Activated CD4-positive, alpha-beta memory T cell treated with anti-CD3 and anti-CD28 coated beads for 36 hours (primary cell): ENCODE data around the gene FAM83G. TPM values are rescaled to one million over a fixed set of nuclear protein-coding genes. Genes with fewer than 3 reads are reported as not detected.
A peak's percentile ranks its signal among the peaks of the same experiment; 100 is the strongest.

Source experiments
- CTCF ChIA-PET: fragments of 350-600 bp; sonication (Branson Sonifier 250); formaldehyde crosslinking; loops from one replicate; lab custom pipeline; 2021; ENCODE audit warnings: antibody characterized with exemption, inconsistent platforms; lab: Charles Lee
- POLR2A ChIA-PET: fragments of 350-600 bp; sonication (Branson Sonifier 250); formaldehyde crosslinking; loops from one replicate; lab custom pipeline; 2021; ENCODE audit warnings: antibody characterized with exemption; lab: Charles Lee
- DNase-seq: peaks from one replicate; pipeline ENCODE4 v3.0.0-alpha.2; 2020
- H3K27ac Mint-ChIP-seq: one replicate; pipeline ENCODE4 v1.8.0; 2021; ENCODE audit warnings: mixed read lengths
- H3K27me3 Mint-ChIP-seq: one replicate; pipeline ENCODE4 v1.8.0; 2021; ENCODE audit warnings: mixed read lengths
- H3K36me3 Mint-ChIP-seq: one replicate; pipeline ENCODE4 v1.8.0; 2021; ENCODE audit warnings: mixed read lengths
- H3K4me1 Mint-ChIP-seq: one replicate; pipeline ENCODE4 v1.8.0; 2021; ENCODE audit warnings: low read depth, mixed read lengths
- H3K4me3 Mint-ChIP-seq: one replicate; pipeline ENCODE4 v1.8.0; 2021; ENCODE audit warnings: mild to moderate bottlenecking, mixed read lengths
- H3K9me3 Mint-ChIP-seq: one replicate; pipeline ENCODE4 v1.8.0; 2021; ENCODE audit warnings: mixed read lengths
- intact Hi-C: fragments of 100-400 bp; cut with micrococcal nuclease; formaldehyde crosslinking; loops from one replicate; pipeline ENCODE4 v1.15.1; 2023
- total RNA-seq, 2 experiments: library from RNA; stranded (reverse); gene quantifications; one replicate each; pipeline ENCODE4 v1.2.3, GENCODE V29; 2021

Gene FAM83G
- total RNA-seq, 2 experiments from 2014 or later, result 12.6 to 14.3 TPM

DNA sequence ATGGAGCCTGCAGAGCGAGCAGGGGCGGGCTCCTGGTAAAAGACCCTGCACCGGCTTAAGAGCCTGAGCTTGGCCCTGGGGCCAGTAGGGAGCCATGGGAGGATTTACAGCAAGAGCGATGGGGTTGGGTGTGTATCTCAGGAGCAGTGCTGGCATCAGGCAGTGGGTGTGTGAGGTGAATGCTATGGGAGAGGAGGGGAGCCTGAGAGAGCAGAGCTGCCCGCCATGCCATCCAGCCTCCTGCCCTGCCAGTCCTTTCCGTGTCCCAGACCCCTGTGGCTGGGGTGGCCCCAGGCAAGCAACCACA is 23.3 kb downstream of the FAM83G start:
- Mint-ChIP-seq H3K36me3 (peaks cover 4% of the 10 kb centered on the region), H3K9me3 (no peaks in the 10 kb centered on the region), H3K4me1 (no peaks in the 10 kb centered on the region), H3K27ac (no peak overlapping the region), H3K4me3 (no peak overlapping the region), H3K27me3 (no peaks in the 10 kb centered on the region)
- intact Hi-C loops, result no loop called here
- ChIA-PET CTCF (interaction anchor here (2.0 kb wide), 1 partner anchor 20 kb away, joined by 8 read pairs; no protein-coding TSS in a partner anchor), POLR2A (no interaction called here)
- no peak for DNase-seq

DNA sequence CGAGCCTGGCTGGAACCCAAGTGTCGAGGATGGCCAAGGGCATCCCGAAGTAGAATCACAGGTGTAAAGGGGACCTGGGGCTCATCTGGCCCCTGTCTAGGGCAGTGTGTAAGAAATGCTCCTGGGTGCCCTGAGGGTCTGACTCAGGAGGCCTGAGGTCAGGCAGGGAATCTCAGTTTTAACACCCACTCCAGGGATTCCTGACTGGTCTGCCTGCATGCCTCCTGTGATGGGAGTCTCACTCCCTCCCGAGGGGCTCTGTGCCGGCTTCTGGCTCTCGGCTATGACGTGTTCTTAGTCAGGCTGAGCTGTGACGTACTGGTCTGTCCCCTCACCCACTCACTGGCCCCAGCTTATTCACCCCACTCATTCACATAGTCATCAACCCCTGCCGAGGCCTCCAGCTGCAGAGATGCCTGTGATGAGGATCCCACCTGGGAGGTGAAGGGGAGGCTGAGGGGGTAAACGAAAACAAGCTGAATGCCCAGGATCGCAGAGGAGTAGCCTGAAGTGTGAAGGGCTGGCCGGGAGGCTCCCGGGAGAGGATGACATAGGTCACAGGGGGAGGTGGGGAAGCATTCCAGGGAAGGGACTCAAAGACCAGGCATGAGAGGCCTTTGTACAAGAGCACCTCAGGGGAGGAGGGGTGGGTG is 23.8 kb downstream of the FAM83G start:
- ChIA-PET POLR2A (no interaction called here), CTCF (interaction anchor here (2.0 kb wide), 1 partner anchor 20 kb away, joined by 8 read pairs; no protein-coding TSS in a partner anchor)
- no peak overlapping the region for H3K27ac Mint-ChIP-seq

DNA sequence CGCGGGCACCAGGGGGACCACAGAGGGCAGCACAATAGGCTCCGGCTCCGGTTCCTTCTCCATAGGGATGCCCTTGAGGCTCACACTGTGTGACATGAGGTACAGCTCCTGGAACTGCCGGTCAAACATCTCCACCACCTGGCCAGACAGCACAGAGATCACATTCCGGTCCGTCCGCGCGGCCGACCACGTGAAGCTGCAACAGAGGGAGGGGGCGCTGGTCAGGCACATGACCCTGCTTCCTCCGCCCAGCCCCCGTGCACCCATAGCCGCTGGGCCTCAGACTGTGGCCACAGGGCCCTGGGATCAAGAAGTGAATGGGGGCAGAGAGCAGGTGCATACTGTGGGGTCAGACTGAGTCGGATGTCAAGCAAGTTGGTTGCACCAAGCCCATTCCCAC is 25.9 kb downstream of the FAM83G start:
- intact Hi-C loops, result loop anchor here (10.0 kb wide), 1 partner anchor 54 kb away; no protein-coding TSS in a partner anchor
- Mint-ChIP-seq H3K36me3 (peaks cover 4% of the 10 kb centered on the region), H3K27me3 (no peaks in the 10 kb centered on the region), H3K4me1 (peaks cover 9% of the 10 kb centered on the region), H3K4me3 (no peak overlapping the region), H3K9me3 (no peaks in the 10 kb centered on the region), H3K27ac (no peak overlapping the region)
- CTCF ChIA-PET, result interaction anchor here (2.4 kb wide), 1 partner anchor 18 kb away, joined by 8 read pairs; no protein-coding TSS in a partner anchor
- POLR2A ChIA-PET, result no interaction called here
- no peak for DNase-seq

More for the DNA sequence above, 23.8 kb downstream of the FAM83G start:
- no peaks in the 10 kb centered on the region for H3K27me3 Mint-ChIP-seq
- H3K4me1 Mint-ChIP-seq, result no peaks in the 10 kb centered on the region
- no peak for DNase-seq
- intact Hi-C loops, result no loop called here
- peaks cover 4% of the 10 kb centered on the region for H3K36me3 Mint-ChIP-seq
- H3K4me3 Mint-ChIP-seq, result no peak overlapping the region
- no peaks in the 10 kb centered on the region for H3K9me3 Mint-ChIP-seq

DNA sequence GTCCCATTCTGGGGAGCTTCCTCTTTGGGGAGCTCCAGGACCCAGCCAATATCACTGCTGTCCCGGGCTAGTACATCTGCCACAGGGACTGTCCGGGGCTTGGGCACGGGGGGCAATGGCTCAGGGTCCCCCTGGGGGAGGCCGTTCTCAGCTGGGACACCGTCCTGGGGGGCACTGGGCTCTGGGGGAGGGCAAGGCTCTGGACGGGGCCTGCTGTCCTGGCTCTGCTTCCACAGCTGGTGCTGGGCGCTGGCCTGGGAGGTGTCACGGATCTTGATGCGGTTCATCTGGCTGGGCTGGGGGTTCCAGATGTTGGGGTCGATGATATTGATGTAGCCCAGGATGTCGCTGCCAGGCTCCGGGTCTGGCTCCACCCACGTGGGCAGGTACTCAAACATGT is 26.5 kb downstream of the FAM83G start:
- Mint-ChIP-seq H3K4me1 (peaks cover 9% of the 10 kb centered on the region), H3K27ac (no peak overlapping the region), H3K27me3 (no peaks in the 10 kb centered on the region), H3K9me3 (no peaks in the 10 kb centered on the region), H3K4me3 (no peak overlapping the region), H3K36me3 (peaks cover 7% of the 10 kb centered on the region)
- intact Hi-C loops, result loop anchor here (10.0 kb wide), 1 partner anchor 53 kb away; no protein-coding TSS in a partner anchor
- DNase-seq, result no peak
- ChIA-PET POLR2A (no interaction called here), CTCF (interaction anchor here (2.4 kb wide), 1 partner anchor 17 kb away, joined by 8 read pairs; no protein-coding TSS in a partner anchor)

DNA sequence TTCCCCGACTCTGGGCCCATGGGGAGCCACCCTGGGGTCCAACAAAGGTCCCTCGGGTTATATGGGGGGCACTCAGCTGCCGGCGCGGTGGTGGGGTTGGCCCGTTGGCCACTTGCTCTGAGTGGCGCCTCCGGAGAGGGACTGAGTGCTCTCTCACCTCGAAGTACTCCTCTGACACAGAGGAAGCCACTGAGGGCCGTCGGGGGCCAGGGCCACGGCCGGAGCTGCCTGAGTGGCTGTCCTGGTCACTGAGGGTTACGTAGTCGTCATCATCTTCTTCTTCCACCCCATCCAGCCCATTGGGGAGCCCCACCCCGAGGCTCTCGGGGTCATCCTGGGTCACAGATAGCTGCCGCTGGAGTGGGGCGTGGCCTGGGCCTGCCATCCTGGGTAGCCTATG is 26.9 kb downstream of the FAM83G start:
- Mint-ChIP-seq H3K36me3 (peaks cover 8% of the 10 kb centered on the region), H3K9me3 (no peaks in the 10 kb centered on the region), H3K4me1 (peaks cover 9% of the 10 kb centered on the region), H3K4me3 (no peak overlapping the region), H3K27me3 (no peaks in the 10 kb centered on the region), H3K27ac (no peak overlapping the region)
- ChIA-PET POLR2A (no interaction called here), CTCF (interaction anchor here (2.4 kb wide), 1 partner anchor 17 kb away, joined by 8 read pairs; no protein-coding TSS in a partner anchor)
- intact Hi-C loops, result loop anchor here (10.0 kb wide), 1 partner anchor 53 kb away; no protein-coding TSS in a partner anchor
- DNase-seq, result no peak

DNA sequence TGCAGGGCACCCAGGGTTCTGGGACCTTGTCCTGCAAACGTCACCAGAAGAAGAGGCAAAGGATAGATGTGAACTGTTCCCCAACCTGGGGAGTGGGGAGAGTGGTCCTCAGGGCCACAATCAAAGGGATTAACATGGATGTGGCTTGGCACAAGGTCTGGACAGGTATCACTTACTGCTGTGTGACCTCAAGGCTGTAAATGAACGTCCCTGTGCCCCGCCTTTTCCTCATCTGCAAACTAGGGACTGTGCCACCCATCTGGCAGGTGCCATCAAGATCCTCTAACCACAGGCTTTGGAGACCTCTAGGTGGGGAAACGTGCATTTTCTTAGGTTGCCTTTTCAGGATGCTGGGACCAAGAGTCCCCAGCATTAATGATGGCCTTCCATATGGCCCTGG is 27.5 kb downstream of the FAM83G start:
- no peak overlapping the region for H3K4me3 Mint-ChIP-seq
- intact Hi-C loops, result loop anchor here (10.0 kb wide), 1 partner anchor 52 kb away; no protein-coding TSS in a partner anchor
- no peak for DNase-seq
- no peak overlapping the region for H3K27ac Mint-ChIP-seq
- no peaks in the 10 kb centered on the region for H3K9me3 Mint-ChIP-seq
- ChIA-PET CTCF (interaction anchor here (2.4 kb wide), 1 partner anchor 16 kb away, joined by 8 read pairs; no protein-coding TSS in a partner anchor), POLR2A (no interaction called here)
- no peaks in the 10 kb centered on the region for H3K27me3 Mint-ChIP-seq
- H3K36me3 Mint-ChIP-seq, result peaks cover 8% of the 10 kb centered on the region
- H3K4me1 Mint-ChIP-seq, result peaks cover 9% of the 10 kb centered on the region

DNA sequence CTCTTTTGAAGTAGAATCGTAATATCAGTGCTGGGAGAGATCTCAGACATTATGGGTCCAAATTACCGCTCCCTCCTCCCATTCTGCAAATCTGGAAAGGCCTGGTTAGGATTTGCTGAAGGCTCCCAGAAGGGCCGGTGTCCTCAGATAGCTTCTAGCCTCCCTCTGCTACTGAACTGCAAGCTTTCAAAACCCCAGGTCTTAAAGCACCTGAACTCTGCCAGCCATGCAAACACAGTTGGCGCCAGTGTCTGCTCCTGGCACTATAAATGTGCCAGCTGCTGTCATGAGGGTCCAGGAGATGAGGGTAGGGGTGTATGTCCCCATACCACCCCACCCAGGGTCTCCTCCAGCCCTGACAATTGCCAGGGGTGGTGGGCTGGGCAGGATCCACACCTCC is 28.4 kb downstream of the FAM83G start:
- ChIA-PET POLR2A (no interaction called here), CTCF (interaction anchor here (0.9 to 2.9 kb wide), 2 partner anchors 15 to 21 kb away, joined by 3 to 17 read pairs; no protein-coding TSS in a partner anchor)
- no peaks in the 10 kb centered on the region for H3K9me3 Mint-ChIP-seq
- intact Hi-C loops, result loop anchor here (10.0 kb wide), 1 partner anchor 51 kb away; no protein-coding TSS in a partner anchor
- H3K27me3 Mint-ChIP-seq, result no peaks in the 10 kb centered on the region
- peaks cover 9% of the 10 kb centered on the region for H3K4me1 Mint-ChIP-seq
- H3K27ac Mint-ChIP-seq, result no peak overlapping the region
- DNase-seq, result no peak
- H3K4me3 Mint-ChIP-seq, result no peak overlapping the region
- peaks cover 8% of the 10 kb centered on the region for H3K36me3 Mint-ChIP-seq

DNA sequence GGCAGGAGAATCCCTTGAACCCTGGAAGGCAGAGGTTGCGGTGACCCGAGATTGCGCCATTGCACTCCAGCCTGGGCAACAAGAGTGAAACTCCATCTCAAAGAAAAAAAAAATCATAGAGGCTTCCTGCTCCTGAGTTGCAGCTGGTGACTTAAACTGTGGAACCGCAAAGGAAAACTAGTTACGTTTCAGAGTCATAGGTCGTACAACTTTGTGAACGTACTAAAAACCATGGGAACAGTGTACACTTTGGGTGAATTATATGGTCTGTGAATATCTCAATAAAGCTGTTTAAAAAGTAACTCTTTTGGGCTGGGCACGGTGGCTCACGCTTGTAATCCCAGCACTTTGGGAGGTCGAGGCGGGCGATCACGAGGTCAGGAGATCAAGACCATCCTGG is 29.0 kb downstream of the FAM83G start:
- CTCF ChIA-PET, result interaction anchor here (0.7 to 2.9 kb wide), 2 partner anchors 15 to 667 kb away, joined by 3 to 17 read pairs; no protein-coding TSS in a partner anchor
- no peak overlapping the region for H3K27ac Mint-ChIP-seq
- intact Hi-C loops, result loop anchor here (10.0 kb wide), 1 partner anchor 51 kb away; no protein-coding TSS in a partner anchor
- DNase-seq, result no peak
- no peaks in the 10 kb centered on the region for H3K9me3 Mint-ChIP-seq
- peaks cover 8% of the 10 kb centered on the region for H3K36me3 Mint-ChIP-seq
- POLR2A ChIA-PET, result interaction anchor here (1.2 kb wide), 1 partner anchor 29 kb away, joined by 3 read pairs; the partner anchor contains the start of gene FAM83G
- H3K4me3 Mint-ChIP-seq, result no peak overlapping the region
- no peaks in the 10 kb centered on the region for H3K27me3 Mint-ChIP-seq
- H3K4me1 Mint-ChIP-seq, result peaks cover 9% of the 10 kb centered on the region

DNA sequence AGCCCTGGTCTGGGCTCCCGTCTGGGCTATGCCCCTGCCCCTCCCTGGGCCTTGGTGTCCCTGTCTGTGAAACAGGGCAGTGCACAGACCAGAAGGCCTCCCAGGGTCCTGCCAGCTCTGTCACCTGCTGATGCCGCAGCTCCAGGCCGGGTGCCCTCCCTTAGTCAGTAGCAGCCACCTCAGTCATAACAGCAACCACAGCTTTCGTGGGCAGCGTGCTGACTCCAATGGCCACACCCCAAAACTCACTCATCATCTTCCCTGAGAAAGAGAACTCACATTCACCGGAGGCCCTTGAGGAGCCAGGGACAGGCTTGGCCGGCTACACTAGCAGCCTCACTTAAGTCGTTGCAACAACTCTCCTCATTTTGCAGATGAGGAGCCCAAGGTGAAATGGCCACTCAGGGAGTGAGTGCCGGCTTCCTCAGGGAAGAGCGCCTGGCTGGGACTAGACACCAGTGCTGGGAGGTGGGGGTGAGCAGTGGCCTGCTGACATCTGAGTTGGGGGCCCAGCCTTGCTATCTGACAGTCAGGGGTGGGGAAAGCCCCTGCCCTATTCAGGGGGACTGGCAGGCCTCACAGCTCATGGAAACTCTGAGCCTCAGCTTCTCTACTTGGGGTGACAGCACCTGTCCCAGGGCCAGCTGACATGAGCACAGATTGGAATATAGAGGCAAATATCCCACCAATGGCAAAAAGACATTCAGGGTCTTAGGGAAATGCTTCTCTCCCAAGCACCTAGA is 30.0 kb downstream of the FAM83G start:
- CTCF ChIA-PET, result interaction anchor here (2.9 kb wide), 1 partner anchor 14 kb away, joined by 17 read pairs; no protein-coding TSS in a partner anchor
- Mint-ChIP-seq H3K4me1 (peaks cover 12% of the 10 kb centered on the region), H3K36me3 (peaks cover 14% of the 10 kb centered on the region), H3K27me3 (no peaks in the 10 kb centered on the region), H3K4me3 (no peak overlapping the region), H3K9me3 (no peaks in the 10 kb centered on the region), H3K27ac (peak overlapping the region; percentile 10)
- POLR2A ChIA-PET, result interaction anchor here (1.0 to 1.2 kb wide), 2 partner anchors 30 to 41 kb away, joined by 3 read pairs; partner anchors contain the start of gene FAM83G
- DNase-seq, result peak; percentile 62
- intact Hi-C loops, result loop anchor here (10.0 kb wide), 1 partner anchor 50 kb away; no protein-coding TSS in a partner anchor

DNA sequence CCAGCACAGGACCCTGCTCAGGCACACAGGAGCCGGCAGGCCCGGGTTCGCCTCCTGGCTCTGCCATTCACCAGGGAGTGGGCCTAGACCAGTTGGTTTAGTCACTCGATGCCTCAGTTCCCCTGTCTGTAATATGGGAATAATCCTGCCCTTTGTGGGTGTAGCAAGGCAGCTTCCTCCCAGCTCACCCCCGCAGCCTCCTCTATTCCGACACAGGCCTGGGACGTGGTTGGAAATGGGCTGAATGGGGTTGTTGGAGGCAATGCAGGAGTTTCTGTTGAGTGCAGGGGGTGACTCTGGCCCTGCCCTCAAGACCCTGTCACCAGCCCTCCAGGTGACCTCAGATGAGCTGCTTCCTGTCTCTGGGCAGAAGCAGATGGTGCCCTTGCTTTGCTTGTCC is 32.8 kb downstream of the FAM83G start:
- Mint-ChIP-seq H3K4me3 (no peak overlapping the region), H3K4me1 (peaks cover 12% of the 10 kb centered on the region), H3K27me3 (no peaks in the 10 kb centered on the region), H3K27ac (no peak overlapping the region), H3K36me3 (peaks cover 13% of the 10 kb centered on the region), H3K9me3 (no peaks in the 10 kb centered on the region)
- no peak for DNase-seq
- CTCF ChIA-PET, result interaction anchor here (1.6 kb wide), 1 partner anchor 11 kb away, joined by 4 read pairs; no protein-coding TSS in a partner anchor
- POLR2A ChIA-PET, result no interaction called here
- intact Hi-C loops, result loop anchor here (10.0 kb wide), 1 partner anchor 47 kb away; no protein-coding TSS in a partner anchor

DNA sequence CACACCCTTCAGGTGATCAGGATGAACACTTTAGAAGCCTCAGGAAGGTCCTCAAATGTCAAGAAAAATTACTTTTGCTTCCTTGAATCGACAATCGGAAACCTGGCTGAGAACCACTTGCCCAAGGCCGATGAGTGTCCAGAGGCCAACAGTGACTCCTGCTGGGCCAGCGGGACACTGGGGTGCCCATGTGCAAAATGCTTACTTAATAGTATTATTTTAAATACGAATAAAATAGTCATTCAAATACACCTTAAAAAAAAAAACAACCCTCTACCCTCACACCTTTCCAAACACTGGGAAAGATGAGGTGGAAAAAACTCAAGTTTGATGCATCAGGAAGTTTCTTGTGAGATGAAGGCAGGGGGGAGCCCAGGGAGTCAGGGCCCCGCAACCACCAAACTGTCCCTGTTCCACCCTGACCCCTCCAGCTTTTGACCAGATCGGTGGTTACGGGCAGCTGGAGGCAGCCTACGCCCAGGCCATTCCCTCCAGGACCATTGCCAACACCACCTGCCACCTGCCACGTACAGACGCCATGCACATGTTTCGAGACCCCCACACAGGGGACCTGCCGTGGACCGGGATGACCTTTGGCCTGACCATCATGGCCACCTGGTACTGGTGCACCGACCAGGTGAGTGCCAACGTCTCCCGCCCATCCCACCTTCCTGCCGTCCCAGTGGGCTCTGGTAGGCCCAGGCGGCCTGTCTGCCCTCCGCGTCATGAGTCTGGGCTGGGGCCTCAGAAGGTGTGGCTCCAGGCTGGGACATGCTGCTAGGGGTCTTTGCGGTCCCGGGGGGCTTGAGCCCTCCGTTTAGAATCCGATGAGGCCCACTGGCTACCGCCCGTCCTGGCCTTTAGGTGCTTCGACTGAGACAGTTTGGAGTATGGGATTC is 33.7 kb downstream of the FAM83G start:
- ChIA-PET POLR2A (no interaction called here), CTCF (interaction anchor here (1.7 kb wide), 1 partner anchor 10 kb away, joined by 12 read pairs; no protein-coding TSS in a partner anchor)
- Mint-ChIP-seq H3K27ac (no peak overlapping the region), H3K9me3 (no peaks in the 10 kb centered on the region), H3K36me3 (peaks cover 10% of the 10 kb centered on the region), H3K4me3 (no peak overlapping the region), H3K4me1 (peaks cover 12% of the 10 kb centered on the region), H3K27me3 (no peaks in the 10 kb centered on the region)
- DNase-seq, result no peak
- intact Hi-C loops, result loop anchor here (10.0 kb wide), 1 partner anchor 46 kb away; no protein-coding TSS in a partner anchor
